GM21619 (cell line): ENCODE measurements around the gene AGAP3.

ENCODE experiments used
- ATAC-seq: cut with Tn5 transposase; IDR thresholded peaks from one replicate; pipeline ENCODE4 v1.9.1; 2021; ENCODE audit not compliant: unreplicated experiment

Gene AGAP3

DNA sequence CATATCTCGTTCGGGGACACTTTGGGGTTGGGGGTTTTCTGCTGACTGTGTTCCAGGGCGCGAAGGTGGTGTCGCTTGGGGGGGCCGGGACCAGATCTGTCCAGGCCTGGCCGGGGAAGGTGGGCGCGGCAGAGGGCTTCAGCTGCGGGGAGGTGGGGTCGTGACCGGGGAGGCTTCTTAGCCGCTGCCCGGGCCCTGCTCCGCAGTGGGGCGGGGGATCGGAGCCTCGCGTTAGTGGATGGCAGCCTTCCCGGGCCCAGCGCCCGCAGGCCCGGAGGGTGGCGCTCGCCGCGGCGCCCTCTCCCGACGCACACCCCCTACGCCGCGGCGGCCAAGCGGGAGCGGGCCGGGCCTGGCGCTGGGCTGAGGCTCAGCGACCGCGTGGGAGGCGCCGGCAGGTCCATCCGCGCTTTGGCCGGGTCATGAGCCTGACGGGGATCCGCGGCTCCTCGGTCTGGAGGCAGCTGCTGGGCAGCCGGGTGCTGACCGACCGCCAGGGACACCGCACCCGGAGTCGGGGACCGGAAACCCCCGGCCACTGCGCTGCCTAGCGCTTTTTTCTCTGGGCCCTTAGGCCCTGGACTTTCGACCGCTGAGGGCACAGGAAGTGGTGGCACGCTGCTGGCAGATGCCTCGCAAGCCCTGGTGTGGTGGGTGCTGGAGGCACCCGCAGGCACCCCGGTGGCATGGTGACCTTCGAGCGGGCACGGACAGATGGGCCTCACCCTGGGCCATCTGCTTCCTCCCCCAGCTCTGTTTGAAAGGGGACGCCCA lies 1.2 kb downstream of the AGAP3 start:
- peak; percentile 18 for ATAC-seq

DNA sequence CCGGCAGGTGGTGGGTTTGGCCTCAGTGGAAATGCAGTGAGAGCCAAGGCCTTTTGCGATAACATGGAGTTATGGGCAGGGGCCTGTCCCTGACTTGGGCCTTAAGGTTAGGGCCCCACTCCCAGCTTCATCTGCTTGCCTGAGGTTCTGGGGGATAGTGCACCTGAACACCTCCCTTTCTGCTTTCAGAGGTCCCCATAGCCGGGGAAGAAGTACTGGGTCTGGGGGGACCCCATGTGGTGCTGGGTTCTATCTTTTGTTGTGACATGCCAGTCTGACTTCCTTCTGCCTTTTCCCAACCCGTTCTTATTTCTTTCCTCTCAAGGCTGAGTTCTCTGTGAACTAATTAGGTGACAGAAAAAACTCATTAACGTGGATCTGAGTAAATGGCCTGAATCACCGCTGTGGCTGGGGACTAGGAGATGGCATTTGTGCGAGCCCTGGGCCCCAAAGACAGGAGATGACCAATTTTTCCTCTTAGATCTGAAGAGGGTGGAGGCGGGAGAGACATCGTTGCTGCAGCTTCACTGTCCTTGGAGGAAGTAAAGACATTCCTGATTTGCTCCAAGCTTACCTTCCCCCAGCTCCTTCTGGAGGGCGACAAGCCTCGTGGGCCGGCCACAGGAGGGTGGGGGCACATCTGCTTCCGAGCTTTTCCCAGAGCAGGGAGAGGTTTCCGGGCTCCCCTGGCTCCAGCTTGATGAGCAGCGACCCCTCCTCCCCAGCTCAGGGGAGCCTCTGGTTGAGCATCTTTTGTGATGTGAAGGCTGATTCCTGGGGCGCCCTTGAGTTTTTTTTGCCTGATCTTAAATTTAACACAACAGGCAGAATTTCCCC lies 2.0 kb downstream of the AGAP3 start:
- ATAC-seq, result no peak

DNA sequence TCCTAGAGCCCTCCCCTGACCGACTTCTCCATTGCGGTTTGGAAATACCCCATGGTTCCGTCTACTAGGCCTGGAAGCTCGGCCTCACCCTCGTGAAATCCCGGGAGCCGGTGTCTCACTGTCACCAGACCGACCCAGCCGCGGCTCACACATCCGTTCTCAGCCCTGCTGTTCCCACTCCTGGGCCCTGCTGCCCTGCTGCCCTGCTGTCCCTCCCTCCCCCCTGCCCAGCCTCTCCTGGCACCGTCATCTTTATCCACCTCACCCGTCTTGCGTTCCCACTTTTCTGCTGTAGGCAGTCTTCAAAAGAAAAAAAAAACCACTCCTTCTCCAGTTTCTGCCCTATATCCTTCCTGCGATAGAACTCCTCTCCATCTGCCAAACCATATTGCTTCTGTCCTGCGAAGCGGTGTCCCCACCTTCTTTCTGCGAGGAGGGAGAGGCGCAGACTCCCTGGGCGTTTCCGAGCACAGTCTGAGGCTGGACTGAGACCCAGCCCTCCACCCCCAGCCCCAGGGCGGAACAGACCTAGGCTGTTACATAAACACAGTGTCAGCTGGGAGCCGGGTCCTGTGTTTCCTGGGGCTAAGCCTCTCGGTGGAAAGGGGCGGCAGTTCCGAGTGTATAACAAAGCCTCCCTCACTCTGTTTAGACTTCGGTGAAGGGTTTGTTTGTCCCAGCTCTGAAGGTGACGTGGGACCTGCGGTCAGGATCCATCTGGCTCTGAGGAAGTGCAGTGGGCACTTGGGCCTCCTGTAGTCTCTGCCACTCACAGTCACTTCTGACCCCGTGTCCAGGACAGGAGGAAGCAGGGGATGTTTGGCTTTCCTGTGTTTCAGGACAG lies 2.8 kb downstream of the AGAP3 start:
- ATAC-seq, result no peak

DNA sequence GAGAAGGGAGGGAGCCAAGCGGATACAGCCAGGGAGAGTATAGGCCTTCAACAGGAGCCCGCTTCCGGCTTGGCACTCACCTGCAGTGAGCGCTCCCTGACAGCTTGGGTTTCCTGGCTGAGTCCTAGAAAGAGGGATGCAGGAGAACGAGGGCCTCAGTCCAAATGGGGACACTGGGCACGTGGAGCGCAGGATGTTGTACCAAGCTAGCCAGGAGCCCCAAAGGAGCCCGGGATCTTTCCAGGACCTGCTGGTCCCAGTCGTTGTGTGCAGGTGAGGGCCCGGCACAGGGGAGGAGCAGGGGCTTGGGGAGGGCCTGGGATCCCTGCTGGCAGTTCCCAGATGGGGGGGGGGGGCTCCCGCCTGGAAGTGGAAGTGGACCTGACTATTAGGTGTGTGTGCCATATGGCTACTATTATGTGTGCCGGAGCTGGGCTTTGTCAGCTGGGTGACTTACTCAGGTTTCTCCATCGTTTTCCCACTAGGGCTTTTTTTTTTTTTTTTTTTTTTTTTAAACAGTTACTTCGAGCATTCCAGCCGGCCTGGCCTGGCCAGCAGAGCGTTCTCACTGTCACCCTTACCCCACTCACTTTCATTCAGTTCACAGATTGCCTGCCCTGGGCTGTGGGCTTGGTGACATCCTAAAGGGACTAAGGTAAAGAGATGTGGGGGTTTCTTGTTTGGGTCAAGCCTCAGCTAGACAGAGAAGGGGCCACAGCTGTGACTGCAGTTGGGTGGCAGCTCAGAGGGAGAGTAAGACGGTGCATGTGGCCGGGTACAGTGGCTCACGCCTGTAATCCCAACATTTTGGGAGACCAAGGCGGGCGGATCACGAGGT lies 3.8 kb downstream of the AGAP3 start:
- no peak for ATAC-seq

DNA sequence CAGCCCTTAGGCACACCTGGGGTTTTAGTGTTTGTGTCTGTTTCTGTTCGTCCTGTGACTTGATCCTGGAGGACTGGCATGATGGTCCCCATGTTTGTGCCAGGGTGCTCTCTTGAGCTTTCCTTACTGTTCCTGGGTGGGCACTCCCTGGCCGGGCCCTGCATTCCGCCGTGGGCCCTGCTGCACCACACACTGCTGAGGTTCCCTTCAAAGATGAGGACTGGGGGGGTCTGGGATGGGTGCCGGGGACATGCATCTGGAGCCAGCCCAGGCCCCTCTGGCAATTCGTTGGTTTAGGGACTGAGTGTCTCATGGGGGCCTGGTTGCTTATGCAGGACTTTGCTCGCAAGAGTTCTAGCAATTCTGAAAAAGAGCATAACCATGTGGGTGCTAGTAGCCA lies 4.7 kb downstream of the AGAP3 start:
- no peak for ATAC-seq

DNA sequence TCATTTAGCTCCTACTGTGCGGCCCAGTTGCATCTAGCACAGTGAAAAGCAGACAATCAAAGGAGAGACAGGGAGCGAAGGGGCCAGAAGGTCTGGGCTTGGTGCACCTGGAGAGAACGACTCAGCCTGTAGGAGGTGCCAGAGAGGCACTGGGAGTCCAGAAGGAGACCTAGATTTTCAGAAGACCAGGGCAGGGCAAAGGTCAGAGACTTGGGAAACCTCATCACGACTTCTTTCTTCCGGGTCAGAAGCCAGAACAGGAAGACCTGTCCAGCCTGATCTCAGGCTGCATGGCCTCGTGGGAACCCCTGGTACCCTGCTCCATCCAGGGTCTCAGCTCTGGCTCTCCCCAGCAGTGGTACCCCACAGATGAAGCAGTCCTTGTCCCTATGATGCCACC lies 5.2 kb downstream of the AGAP3 start:
- no peak for ATAC-seq

DNA sequence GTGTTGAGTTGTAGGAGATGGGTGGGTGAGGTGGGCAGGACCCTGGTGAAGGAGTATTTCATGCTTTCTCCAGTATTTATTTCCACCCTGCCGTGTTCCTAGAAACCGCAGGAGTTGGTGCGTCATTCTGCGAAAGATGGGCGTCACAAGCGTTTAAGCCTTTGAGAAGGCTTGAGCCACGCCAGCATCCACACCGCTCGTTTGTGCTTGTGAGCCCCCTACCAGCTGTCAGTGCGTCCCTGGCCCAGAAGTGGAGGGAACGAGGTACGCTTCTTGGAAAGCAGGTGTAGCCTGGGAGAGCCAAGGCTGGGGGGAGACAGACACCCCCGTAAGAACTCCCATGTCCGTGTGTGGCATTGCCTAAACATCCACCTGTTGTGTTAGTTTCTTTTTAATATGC lies 5.7 kb downstream of the AGAP3 start:
- no peak for ATAC-seq

DNA sequence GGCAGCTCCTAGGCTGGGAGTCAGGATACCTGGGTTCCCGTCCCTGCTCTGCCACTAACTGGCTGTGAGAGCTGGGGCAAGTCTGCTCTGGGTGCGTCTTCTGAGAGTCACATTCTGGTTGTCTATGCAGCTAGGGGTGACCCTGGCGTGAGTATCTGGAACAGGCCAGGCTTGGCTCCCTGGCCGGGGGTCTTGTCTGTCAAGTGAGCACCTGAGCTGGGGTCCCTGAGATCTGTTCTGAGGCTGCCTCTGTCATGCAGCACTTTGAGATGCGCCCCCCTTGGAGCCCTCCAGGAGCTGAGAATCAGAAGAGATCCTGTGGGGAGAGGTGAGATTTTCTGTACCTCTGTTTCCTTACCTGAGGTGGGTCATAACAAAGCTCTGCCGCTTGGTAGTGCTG lies 7.5 kb downstream of the AGAP3 start:
- no peak for ATAC-seq

DNA sequence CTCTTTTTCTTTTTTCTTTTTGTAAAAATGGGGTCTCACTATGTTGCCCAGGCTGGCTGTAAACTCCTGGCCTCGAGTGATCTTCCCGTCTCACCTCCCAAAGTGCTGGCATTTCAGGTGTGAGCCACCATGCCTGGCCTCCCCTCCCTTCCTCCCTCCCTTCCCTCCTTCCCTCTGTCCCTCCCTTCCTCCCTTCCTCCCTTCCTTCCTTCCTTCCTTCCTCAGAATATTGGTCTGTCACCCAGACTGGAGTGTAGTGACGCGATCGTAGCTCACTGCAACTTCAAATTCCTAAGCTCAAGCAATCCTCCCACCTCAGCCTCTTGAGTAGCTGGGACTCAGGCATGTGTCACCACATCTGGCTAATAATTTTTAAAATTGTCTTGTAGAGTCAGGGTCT lies 8.4 kb downstream of the AGAP3 start:
- ATAC-seq, result no peak

DNA sequence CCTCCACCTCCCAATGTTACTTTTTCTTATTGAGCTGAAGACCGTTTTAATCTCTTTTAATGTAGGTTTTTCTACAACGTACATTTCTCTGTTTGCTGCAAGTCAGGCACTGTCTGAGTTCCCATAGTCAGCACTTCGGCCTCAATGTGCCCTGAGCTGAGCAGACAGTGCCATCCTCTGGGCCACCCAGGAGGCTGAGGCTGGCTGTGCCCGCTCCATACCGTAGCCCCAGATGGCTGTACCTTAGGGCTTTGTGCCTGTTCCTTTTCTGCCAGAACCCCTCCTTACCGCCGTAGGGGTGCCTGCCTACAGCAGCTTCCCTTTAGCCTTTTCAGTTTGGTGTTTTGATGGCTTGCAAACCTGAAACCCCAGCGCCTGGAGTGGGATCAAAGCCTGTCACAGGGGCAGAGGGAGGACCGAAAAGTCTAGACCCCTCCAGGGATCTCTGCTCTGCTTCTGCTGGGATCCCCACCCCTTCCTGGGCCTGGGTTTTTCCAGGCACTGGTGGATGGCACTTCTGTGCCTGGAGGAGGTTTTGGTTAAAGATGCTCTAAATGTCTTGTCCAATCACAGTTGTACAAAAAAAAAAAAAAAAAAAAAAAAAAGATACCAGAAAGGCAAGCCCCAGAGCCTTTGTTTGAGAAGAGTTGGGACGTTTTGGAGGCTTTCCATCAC lies 9.0 kb downstream of the AGAP3 start:
- ATAC-seq, result no peak

DNA sequence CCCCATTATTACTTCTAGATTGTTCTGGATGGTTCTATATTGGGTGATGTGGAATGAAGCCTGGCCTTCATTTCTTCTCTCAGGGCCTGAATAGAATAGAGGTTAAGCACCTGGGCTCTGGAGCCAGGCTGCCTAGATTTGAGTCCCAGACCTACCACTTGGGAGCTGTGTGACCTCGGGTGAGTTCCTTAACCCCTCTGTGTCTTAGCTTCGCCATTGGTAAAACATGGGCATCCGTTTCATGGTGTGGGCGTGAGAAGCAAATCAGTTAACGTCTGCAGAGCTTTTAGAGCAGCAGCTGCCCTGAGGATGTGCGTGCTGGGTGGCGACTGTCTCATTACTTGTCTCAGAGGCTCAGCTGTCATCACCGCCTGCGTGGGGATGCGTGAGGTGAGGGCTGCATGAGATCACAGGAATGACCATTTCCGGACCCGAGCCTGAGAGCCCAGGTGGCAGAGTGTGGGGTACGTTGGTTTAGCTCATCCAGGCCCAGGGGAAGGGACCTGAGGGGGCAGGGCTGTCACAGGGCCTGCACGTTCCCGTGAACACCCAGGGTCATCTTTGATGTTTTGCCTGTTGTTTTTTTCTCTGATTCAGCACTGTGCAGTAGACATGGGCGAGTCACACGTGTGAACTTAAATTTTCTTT lies 9.7 kb downstream of the AGAP3 start:
- ATAC-seq, result no peak

DNA sequence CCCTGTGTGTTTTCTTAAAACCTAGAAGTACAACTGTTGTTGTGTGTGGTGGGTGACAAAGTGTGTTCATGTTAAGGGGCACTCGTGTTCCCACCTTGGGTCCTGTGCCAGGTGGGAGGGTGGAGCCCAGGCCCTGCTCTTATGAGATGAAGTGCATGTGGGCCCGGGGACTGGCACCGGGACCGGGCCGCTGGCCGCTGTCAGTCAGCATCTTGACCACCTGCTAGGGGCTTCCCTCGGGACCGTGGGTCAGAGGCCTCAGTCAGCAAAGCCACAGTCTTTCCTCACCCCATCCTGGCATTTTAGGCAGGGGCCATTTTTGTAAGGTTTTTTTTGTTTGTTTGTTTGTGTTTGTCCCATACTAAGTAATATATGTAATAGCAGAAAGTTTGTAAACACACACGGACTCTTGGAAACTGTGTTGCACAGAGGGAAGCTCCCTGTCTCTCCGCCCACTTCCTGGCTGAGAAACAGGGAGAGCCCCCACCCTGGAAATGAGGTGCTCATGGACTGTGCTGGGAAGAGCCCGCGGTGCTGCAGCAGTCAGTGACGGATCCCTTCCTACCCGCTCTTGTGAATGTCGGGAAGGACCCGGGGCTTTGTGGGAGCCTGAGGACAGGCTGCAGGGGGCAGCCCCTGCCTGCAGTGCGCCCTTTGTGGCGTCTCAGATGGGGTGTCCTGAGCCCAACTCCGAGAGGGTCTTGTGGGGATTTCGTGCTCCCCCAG lies 13.4 kb downstream of the AGAP3 start:
- no peak for ATAC-seq

DNA sequence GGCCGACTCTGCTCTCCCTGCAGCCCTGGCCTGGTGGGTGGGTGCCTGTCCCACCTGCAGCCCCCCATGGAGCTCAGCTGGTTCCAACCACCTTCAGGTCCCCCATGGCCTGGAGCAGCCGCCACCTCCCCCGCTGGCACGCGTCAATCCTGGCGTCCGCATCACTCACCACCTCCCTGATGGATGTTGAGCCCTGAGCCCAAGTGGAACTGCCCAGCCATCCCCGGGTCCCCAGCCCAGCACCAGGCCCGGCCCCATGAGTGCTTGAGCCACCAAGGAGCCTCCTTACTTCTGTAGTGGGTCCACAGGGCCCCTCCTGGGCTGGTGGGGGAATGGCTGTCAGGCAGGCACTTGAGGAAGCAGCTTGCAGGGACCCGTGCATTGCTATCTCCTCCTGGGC lies 14.6 kb downstream of the AGAP3 start:
- ATAC-seq, result no peak

DNA sequence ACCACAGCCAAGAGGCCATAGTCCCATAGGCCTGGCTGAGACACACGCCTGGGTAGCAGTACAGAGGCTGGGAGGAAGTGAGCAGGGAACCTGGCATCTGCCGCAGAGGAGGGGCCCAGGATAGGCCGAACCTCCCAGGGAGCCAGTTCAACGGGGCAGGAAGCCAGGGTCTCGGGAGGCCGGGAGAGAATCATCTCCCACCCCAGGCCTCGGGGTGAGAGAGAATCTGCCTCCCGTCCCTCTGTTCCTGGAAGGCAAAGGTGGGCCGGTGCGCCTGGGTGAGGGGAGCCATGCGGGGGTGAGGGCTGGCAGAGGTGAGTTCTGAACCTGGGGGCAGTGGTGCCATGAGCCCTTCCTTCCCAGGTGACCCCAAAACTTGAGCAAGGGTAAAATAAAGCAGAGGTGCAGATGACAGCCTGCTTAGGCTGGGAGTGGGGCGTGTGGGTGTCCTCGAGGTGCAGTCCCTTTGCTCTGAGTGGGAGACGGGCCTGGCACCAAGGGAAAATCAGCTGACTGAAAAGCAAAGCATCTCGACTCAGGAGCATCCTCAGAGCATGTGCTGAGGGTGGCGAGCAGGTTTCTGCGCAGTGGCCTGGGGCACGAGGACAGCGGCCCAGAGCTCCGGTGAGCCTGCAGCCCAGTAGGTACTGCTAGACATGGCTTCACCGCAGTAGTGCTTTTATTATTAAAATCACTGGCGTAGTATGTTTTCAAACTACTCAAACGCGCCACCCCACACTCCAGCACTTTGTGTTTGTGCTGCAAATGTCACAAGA lies 15.5 kb downstream of the AGAP3 start:
- no peak for ATAC-seq

DNA sequence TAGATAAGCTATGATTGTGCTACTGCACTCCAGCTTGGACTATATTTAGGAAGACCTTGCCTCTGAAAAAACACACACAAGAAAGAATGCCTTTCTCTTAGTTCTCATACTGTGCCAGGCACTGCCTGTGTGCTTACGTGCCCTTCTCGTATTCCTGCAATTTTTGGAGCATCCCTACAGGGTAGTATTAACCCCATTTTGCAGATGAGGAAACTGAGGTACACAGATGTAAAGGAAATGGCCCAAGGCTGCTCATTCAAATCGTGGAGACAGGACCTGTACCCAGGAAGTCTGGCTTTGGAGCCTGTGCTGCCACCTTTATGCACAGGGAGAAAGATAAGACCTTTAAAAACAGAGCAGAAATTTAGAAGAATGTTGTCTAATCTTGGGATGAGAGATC lies 16.7 kb downstream of the AGAP3 start:
- no peak for ATAC-seq

DNA sequence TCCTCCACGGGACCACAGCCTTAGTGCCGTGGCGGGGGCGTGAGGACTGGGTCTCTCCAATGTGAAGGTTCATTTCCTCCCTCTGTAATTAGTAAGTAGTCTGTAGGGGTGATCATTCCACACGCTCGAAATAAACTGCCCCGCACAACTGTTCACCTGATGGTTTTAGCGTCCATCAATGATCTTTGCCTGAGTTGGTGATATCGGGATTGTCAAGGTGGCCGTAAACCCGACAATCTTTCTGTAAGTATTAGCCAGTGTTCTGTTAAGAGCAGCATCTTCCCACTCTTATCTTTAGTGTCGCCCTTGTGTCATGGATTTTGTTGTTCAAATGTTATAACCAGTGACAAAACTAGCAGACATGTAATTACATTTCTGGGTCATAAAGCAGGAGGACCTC lies 17.7 kb downstream of the AGAP3 start:
- no peak for ATAC-seq

DNA sequence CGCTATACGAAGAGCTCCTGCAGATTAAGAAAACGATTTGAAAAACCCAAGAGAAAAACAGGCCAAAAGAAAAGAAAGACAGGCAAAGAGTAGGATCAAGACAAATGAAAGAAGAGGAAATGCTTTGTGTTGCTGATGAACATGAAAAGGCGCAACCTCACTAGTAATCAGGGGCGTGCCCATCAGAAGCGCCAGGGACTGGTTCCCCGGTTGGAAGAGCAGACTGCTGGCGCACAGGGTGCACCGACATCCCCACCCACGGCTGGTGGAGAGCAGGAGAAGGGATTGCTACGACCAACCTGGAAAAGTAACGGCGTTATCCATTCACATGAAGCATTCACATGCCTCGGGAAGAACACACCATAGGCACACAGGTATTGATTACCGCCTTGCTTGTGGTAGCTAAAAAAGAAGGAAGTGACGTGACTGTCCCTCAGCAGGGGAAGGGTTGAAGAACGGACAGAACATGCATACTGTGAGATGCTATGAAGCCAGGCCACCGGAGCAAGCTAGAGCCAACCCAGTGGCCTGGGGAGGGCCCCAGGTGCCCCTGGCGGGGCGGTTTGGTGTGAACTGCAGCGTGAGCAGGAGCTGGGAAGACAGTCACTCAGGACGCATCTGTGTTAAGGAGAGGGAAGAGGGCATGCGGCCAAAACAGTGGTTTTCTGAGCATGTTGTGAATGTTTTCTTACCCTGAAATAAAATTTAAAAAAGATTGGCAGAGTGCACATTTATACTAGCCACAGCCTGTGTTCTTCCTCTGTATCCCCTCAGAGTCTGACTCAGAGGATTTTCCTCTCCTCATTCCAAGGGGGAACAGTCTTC lies 18.3 kb downstream of the AGAP3 start:
- no peak for ATAC-seq
